AG04449 (cell line): ENCODE data around the gene C19orf47.

Source experiments
- CTCF ChIA-PET: fragments of 350-600 bp; formaldehyde crosslinking; extraction: SDS; loops from one replicate; lab custom pipeline; 2021; ENCODE audit warnings: antibody characterized with exemption; lab: Yijun Ruan, JAX
- POLR2A ChIA-PET: fragments of 400-600, 350-600 bp; formaldehyde crosslinking; extraction: SDS; loops from one replicate; lab custom pipeline; 2020; ENCODE audit warnings: antibody characterized with exemption, inconsistent platforms; lab: Yijun Ruan, JAX
- DNase-seq: peaks from one replicate; pipeline ENCODE4 v3.0.0-alpha.2; 2010; ENCODE audit warnings: low read depth, low spot score
- H3K4me3 ChIP-seq: 2 replicates; pipeline ENCODE4 v1.5.1; 2011; ENCODE audit warnings: low read depth, mild to moderate bottlenecking, control low read depth, low read length
- TF ChIP-seq, protein P1 (sequence below): IDR thresholded peaks from one replicate; pipeline ENCODE4 v1.5.1; 2011; ENCODE audit warnings: mild to moderate bottlenecking, moderate library complexity, low read length, control low read depth, inconsistent platforms; ENCODE audit not compliant: insufficient read depth; ENCODE audit errors: missing control alignments

Gene C19orf47

DNA sequence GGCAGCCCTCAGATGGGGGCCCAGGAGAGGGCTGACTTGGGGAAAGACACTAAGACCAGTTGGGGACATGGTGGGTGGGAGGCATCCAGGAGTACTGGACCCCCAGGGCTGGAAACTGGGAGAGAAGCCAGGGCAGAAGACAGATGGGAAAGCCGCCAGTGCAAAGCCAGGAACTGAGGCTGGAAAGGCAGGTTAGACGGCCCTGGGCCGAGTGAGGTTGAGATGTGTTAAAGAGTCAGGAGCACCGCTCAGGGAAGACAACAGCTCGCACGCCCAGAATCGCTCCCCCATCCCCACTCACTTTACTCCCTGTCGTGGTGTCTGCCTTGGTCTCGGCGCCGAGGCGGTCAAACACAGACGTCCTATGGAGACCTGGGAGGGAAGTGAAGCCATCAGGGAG is 24.5 kb downstream of the C19orf47 start:
- DNase-seq: no peak
- ChIA-PET CTCF (interaction anchor here (2.0 kb wide), 1 partner anchor 19 kb away, joined by 10 read pairs; no protein-coding TSS in a partner anchor), POLR2A (no interaction called here)
- TF ChIP-seq, protein P1, sequence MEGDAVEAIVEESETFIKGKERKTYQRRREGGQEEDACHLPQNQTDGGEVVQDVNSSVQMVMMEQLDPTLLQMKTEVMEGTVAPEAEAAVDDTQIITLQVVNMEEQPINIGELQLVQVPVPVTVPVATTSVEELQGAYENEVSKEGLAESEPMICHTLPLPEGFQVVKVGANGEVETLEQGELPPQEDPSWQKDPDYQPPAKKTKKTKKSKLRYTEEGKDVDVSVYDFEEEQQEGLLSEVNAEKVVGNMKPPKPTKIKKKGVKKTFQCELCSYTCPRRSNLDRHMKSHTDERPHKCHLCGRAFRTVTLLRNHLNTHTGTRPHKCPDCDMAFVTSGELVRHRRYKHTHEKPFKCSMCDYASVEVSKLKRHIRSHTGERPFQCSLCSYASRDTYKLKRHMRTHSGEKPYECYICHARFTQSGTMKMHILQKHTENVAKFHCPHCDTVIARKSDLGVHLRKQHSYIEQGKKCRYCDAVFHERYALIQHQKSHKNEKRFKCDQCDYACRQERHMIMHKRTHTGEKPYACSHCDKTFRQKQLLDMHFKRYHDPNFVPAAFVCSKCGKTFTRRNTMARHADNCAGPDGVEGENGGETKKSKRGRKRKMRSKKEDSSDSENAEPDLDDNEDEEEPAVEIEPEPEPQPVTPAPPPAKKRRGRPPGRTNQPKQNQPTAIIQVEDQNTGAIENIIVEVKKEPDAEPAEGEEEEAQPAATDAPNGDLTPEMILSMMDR: no peak
- H3K4me3 ChIP-seq: no peak overlapping the region

DNA sequence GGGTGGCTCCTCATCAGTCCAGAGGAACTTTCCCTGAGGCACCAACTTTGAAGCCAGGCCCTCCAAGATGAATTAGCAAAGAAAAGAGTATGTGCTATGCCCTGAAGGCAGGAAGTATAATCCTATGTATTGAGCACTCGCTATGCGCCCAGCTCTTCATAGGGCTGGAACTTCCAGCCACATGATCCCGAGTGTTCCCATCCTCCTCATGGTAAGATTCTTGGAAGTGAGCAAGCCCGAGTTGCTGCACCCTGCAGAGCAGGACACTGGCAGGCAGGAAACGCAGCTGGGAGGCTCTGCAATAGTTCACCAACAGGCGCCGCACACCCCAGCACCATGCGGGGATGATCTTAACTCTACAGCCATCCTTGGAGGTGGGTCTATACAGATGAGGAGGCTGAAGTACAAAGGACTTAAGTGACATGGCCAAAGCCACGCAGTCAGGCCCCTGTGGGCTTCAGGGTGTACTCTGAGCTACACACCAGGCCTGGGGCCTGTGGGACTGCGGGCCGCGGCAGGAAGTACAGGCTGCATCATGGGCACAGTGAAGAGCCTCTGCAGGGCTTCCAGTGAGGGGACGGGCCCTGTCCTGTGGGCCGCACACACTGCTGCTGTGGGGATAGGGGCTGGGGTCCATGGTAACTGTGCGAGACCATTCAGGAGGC is 25.1 kb downstream of the C19orf47 start:
- POLR2A ChIA-PET: no interaction called here
- TF ChIP-seq, protein P1: no peak

DNA sequence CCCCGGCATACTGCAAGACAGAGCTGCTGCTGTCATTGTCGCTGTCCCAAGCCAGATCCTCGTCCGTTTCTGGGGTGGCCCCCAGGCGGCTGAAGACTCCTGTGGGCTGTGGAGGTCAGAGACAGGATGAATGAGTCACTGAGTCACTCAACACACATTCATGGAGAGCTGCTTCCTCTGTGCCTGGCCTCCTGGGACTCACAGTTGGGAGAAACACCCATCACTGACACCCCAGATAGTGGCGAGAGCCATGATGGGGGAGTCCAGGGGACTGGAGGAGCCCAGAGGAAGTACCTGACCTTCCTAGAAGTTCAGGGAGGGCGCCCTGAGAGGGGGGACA is 26.0 kb downstream of the C19orf47 start:
- DNase-seq: no peak
- ChIA-PET CTCF (interaction anchor here (0.6 to 2.0 kb wide), 3 partner anchors 17 to 199 kb away, joined by 3 to 10 read pairs (median 3); no protein-coding TSS in a partner anchor), POLR2A (no interaction called here)
- no peak overlapping the region for H3K4me3 ChIP-seq
- TF ChIP-seq, protein P1: no peak

More for the DNA sequence above, 25.1 kb downstream of the C19orf47 start:
- DNase-seq: no peak
- no peak overlapping the region for H3K4me3 ChIP-seq
- CTCF ChIA-PET: interaction anchor here (0.6 to 2.0 kb wide), 2 partner anchors 18 to 198 kb away, joined by 3 to 10 read pairs; no protein-coding TSS in a partner anchor

DNA sequence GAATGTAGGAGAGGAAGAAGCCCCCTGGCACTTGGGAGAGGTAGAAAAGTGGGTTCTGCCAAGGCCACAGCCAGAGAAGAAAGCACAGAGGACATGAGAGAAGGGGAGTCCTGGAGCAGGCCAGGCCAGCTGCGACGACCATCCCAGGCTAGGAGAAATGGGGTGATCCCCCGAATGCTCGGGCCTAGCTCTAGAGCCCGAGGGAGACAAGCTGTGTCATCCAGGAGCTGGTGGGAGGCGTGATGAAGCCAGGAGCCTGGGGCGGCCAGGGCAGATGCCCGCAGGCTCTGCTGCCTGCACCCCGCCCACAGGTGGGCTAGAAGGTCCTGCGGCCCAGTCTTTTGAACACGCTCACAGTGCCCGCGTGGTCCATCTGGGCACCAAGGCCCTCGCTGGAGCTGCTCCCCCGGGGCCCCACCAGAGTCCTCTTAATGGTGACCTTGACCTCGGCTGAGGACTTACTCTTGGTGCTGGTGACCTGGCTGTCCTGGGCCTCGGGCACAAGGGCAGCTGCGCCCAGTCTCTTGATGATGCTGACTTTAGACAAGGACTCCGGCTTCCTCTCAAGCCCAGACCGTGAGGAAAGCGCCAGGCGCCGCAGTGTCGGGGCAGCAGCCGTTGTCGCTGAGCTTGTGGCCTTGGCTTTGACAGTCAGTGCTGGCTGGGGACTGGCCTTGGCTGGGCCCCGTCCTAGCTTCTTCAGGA is 26.5 kb downstream of the C19orf47 start:
- TF ChIP-seq, protein P1: no peak
- CTCF ChIA-PET: interaction anchor here (1.0 to 2.0 kb wide), 2 partner anchors 17 kb away, joined by 3 to 10 read pairs; no protein-coding TSS in a partner anchor
- H3K4me3 ChIP-seq: no peak overlapping the region
- no peak for DNase-seq
- POLR2A ChIA-PET: no interaction called here

DNA sequence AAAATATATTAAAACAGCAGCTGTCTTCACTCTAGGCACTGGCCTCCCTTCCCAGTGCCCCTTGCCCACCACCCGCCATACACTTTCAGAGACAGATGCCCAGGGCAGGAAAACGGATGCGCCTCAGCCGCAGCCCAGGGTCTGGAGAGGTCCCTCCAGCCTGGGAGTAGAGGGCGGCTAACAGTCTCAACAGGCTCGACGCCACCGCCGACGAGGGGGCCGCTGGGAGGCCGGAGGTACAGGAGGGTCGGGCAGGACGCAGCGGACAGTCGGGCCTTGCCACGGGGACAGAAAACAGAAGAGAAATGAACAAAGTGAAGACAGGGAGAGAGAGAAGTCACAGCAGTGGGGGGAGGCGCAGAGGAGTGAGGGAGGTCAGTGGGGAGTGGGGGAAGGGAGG is 27.1 kb downstream of the C19orf47 start:
- ChIA-PET POLR2A (no interaction called here), CTCF (interaction anchor here (1.0 kb wide), 1 partner anchor 18 kb away, joined by 3 read pairs; no protein-coding TSS in a partner anchor)
- no peak for DNase-seq
- H3K4me3 ChIP-seq: no peak overlapping the region
- TF ChIP-seq, protein P1: no peak

DNA sequence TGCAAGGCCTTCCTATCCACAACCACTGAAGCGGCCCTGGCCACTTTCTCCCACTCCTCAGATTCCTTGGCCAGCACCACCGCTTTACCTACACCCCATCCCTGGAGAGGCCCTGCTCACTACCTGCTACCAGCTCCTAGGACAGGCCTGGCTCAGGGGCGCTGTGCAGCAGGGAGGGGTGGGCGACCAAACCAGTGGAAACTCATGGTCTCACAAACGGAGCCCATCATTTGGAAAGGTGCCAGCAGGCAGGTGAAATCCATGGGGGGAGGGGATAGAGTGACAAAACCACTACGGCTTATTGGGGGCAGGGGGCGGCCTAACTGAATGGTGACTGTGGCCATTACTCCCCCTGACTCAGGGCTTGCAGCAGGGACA is 27.6 kb downstream of the C19orf47 start:
- no peak overlapping the region for H3K4me3 ChIP-seq
- CTCF ChIA-PET: interaction anchor here (1.5 kb wide), 1 partner anchor 144 kb away, joined by 3 read pairs; no protein-coding TSS in a partner anchor
- POLR2A ChIA-PET: no interaction called here
- DNase-seq: no peak
- TF ChIP-seq, protein P1: no peak
